Testis (tissue), 2 donors: ENCODE data around the gene FOLR3.

Source experiments
- CTCF ChIP-seq, 3 experiments: fragments of 450-650 bp in 2 of 3; fragments of 200-600 bp in 1 of 3; sonication (generic) in 1 of 3; IDR thresholded peaks; one replicate each; pipeline ENCODE4 v1.5.1; 2016 to 2019; ENCODE audit warnings: antibody characterized with exemption in 3 of 3, mild to moderate bottlenecking in 2 of 3, moderate library complexity in 1 of 3
- POLR2A ChIP-seq: fragments of 450-650 bp; IDR thresholded peaks from one replicate; pipeline ENCODE4 v1.6.1; 2017; ENCODE audit warnings: antibody characterized with exemption, mild to moderate bottlenecking, moderate library complexity

GRCh38 chr11:72141066-72141465, 5.5 kb downstream of the FOLR3 start:
- TF ChIP-seq CTCF (IDR thresholded peaks at IDR 0.05) = no peak
- no peak for TF ChIP-seq POLR2A
